GM12878 (cell line): ENCODE measurements around the gene HMG20B. TPM values are rescaled to one million over a fixed set of nuclear protein-coding genes. Genes with fewer than 3 reads are reported as not detected.

Source experiments
- BACH1 ChIP-seq: fragments of 450-650 bp; IDR thresholded peaks from 2 replicates; pipeline ENCODE4 v1.6.1; 2017; ENCODE audit warnings: mild to moderate bottlenecking, borderline replicate concordance
- CBX5 ChIP-seq: sonication (generic); IDR thresholded peaks from 2 replicates; pipeline ENCODE4 v1.6.1; 2016; ENCODE audit warnings: low read depth, moderate library complexity, mild to moderate bottlenecking, inconsistent platforms
- KDM1A ChIP-seq: fragments of 200-600 bp; sonication (generic); IDR thresholded peaks from 2 replicates; pipeline ENCODE4 v1.6.1; 2016; ENCODE audit warnings: borderline replicate concordance
- MYB ChIP-seq: fragments of 150-350 bp; IDR thresholded peaks from 2 replicates; pipeline ENCODE4 v1.6.1; 2014; ENCODE audit warnings: mild to moderate bottlenecking, low read depth, low read length, borderline replicate concordance
- NFIC ChIP-seq: IDR thresholded peaks from 2 replicates; pipeline ENCODE4 v1.6.1; 2012; ENCODE audit warnings: low read depth, mild to moderate bottlenecking, inconsistent platforms, low read length, moderate library complexity
- NFYB ChIP-seq: IDR thresholded peaks from 2 replicates; pipeline ENCODE4 v1.6.1; 2011; ENCODE audit warnings: low read depth, mild to moderate bottlenecking, low read length, improper control_type of control experiment, moderate library complexity; ENCODE audit not compliant: insufficient read depth
- POU2F2 ChIP-seq: IDR thresholded peaks from 3 replicates; pipeline ENCODE4 v1.6.1; 2011; ENCODE audit warnings: low read depth, mild to moderate bottlenecking, low read length, borderline replicate concordance
- RCOR1 ChIP-seq: conservative IDR thresholded peaks from 2 replicates; pipeline ENCODE4 v1.6.1; 2012; ENCODE audit warnings: low read depth, low read length, improper control_type of control experiment
- TBL1XR1 ChIP-seq: IDR thresholded peaks from 2 replicates; pipeline ENCODE4 v1.6.1; 2012; ENCODE audit warnings: low read depth, low read length, improper control_type of control experiment
- polyA plus RNA-seq, 11 experiments: library from polyadenylated mRNA; depleted of rRNA in 4 of 11; unstranded in 6 of 11; stranded (reverse) in 5 of 11; fragments of >200 nt; fragmentation: Nextera tagmentation in 4 of 11; fragmentation: Illumina TruSeq in 1 of 11; extraction: Ambion mirVana in 4 of 11; extraction: Trizol in 1 of 11; gene quantifications; 1 replicate in 1 of 11; 2 replicates in 10 of 11; pipeline versions ENCODE4 v1.2.1 to v1.2.3, GENCODE V29; 2011 to 2016; ENCODE audit warnings: inconsistent platforms in 2 of 11, missing spikeins in 2 of 11, low read depth in 1 of 11
- total RNA-seq, 4 experiments: library from RNA; depleted of rRNA in 3 of 4; stranded (reverse); fragments of >200 nt in 3 of 4; fragmentation: Illumina TruSeq in 1 of 4; extraction: Trizol in 1 of 4; gene quantifications; 2 replicates each; pipeline versions ENCODE4 v1.2.1 to v1.2.3, GENCODE V29; 2013 to 2021
- TF ChIP-seq, protein P1 (sequence below): fragments of 450-650 bp; IDR thresholded peaks from 2 replicates; pipeline ENCODE4 v1.6.1; 2017; ENCODE audit warnings: mild to moderate bottlenecking, moderate library complexity

HMG20B gene
- total and polyA plus RNA-seq, 10 of the 15 experiments (the other 5 are each of a cell fraction or from before 2014, with no cell fraction given) = 0.37 to 92.7 (median 47.0) TPM

DNA sequence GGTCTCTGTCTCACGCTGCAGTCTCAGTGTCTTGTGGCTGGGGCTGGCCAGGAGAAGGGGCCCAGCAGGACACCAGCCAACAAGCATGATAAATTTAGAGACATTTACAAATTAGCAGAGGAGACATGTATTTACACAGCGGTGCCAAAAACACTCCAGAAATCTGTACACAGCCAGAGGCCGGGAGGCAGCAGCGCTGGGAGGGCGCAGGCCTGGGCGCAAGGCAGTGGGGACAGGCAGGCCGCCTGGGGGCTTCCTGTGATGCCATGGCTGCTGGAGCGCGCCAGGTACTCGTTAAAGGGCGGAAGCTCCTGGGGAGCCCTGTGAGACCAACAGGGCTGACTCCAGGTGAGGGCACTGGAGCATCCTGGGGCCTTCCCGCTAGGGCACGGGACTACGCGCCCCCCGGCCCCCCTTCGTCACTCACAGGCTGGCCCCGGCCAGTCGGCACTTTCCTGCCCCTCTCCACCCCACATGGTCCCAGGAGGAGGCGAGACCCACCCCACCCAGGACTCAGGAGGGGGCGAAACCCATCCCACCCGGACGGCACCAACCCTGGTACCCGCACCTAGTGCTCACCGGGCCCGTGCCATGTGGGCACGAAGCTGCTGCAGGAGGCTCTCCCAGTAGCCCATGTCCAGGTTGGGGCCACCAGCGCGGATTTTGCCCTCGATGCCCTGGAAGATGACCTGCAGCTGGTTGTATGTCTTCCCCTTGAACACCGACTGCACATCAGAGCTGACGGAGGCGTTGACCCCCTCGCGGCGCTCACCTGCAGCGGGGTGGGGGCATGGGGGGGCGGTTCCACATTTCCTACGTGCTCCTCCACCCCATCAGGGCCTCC, 41.3 kb downstream of the HMG20B start (continued):
- TF ChIP-seq, protein P1, sequence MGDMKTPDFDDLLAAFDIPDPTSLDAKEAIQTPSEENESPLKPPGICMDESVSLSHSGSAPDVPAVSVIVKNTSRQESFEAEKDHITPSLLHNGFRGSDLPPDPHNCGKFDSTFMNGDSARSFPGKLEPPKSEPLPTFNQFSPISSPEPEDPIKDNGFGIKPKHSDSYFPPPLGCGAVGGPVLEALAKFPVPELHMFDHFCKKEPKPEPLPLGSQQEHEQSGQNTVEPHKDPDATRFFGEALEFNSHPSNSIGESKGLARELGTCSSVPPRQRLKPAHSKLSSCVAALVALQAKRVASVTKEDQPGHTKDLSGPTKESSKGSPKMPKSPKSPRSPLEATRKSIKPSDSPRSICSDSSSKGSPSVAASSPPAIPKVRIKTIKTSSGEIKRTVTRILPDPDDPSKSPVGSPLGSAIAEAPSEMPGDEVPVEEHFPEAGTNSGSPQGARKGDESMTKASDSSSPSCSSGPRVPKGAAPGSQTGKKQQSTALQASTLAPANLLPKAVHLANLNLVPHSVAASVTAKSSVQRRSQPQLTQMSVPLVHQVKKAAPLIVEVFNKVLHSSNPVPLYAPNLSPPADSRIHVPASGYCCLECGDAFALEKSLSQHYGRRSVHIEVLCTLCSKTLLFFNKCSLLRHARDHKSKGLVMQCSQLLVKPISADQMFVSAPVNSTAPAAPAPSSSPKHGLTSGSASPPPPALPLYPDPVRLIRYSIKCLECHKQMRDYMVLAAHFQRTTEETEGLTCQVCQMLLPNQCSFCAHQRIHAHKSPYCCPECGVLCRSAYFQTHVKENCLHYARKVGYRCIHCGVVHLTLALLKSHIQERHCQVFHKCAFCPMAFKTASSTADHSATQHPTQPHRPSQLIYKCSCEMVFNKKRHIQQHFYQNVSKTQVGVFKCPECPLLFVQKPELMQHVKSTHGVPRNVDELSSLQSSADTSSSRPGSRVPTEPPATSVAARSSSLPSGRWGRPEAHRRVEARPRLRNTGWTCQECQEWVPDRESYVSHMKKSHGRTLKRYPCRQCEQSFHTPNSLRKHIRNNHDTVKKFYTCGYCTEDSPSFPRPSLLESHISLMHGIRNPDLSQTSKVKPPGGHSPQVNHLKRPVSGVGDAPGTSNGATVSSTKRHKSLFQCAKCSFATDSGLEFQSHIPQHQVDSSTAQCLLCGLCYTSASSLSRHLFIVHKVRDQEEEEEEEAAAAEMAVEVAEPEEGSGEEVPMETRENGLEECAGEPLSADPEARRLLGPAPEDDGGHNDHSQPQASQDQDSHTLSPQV = no peak
- TF ChIP-seq TBL1XR1 = no peak
- TF ChIP-seq CBX5 = no peak
- TF ChIP-seq KDM1A = no peak
- no peak for TF ChIP-seq RCOR1
- no peak for TF ChIP-seq MYB
- no peak for TF ChIP-seq POU2F2
- TF ChIP-seq NFIC = no peak
- TF ChIP-seq NFYB = no peak
- TF ChIP-seq BACH1 = no peak
